ENCODE measurements around the gene APBA2. TPM values are rescaled to one million over a fixed set of nuclear protein-coding genes. Genes with fewer than 3 reads are reported as not detected.

Gene APBA2
- total RNA-seq, 1 experiment from 2014 or later, result not detected

- TF ChIP-seq CTCF (IDR thresholded peaks at IDR 0.05; ENCODE audit: insufficient read depth in 1 of 2, low read depth in 1 of 2, low read length in 1 of 2, severe bottlenecking in 1 of 2, unreplicated experiment in 1 of 2), result no peak
- Histone ChIP-seq H3K27me3 (replicated peaks; ENCODE audit: control insufficient read depth, insufficient read depth, low read length) (no peaks in the 10 kb centered on the region), H3K36me3 (ENCODE audit: control insufficient read depth, insufficient read depth, low read length) (no peaks in the 10 kb centered on the region), H3K4me3 (ENCODE audit: low read depth, low read length) (no peak overlapping the region), H3K4me1 (no peaks in the 10 kb centered on the region), H3K9me3 (no peaks in the 10 kb centered on the region)
- H3K4me1 Mint-ChIP-seq (ENCODE audit: low read depth, unreplicated experiment), result no peaks in the 10 kb centered on the region
- no peaks in the 10 kb centered on the region for H3K9me3 Mint-ChIP-seq (ENCODE audit: unreplicated experiment)
- no peaks in the 10 kb centered on the region for H3K36me3 Mint-ChIP-seq (ENCODE audit: insufficient read depth, unreplicated experiment)
- intact Hi-C loops (cut with micrococcal nuclease; ENCODE audit: unreplicated experiment), result no loop called here
- CTCF ChIA-PET, result interaction anchor here (1.2 kb wide), 1 partner anchor 26 kb away, joined by 5 read pairs; no protein-coding TSS in a partner anchor
- no TSS peak for BruUV-seq (replicated peaks)
- H3K27ac Mint-ChIP-seq (ENCODE audit: unreplicated experiment), result no peak overlapping the region
- POLR2A ChIA-PET, result no interaction called here
- peaks cover 4% of the 10 kb centered on the region for H3K27me3 Mint-ChIP-seq (ENCODE audit: insufficient read depth, unreplicated experiment)
- DNase-seq, result no peak
- H3K4me3 Mint-ChIP-seq (ENCODE audit: unreplicated experiment), result no peak overlapping the region
These were observed 243.4 kb downstream of the APBA2 start for GRCh38 chr15:29129221-29129620.

DNA sequence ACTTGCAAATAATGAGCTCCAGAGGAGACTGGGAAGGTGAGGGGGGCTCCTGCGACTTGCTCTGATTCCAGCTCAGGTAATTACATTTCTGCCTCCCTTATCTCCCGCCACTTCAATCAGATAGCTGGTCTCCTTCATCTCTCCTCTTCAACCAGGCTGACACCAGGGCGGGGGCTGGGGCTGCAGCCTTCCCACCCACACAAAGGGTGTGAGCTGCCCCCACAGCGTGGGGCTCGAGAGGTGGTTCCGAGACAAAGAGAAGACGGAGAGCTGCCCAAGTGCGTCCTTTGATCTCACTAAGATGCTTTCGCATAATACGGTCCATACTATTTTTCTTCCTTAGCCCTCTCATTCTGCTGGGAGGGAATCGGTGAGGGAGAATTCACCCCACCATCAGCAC lies 244.2 kb downstream of the APBA2 start:
- intact Hi-C loops (cut with micrococcal nuclease; ENCODE audit: unreplicated experiment), result no loop called here
- no peaks in the 10 kb centered on the region for H3K9me3 ChIP-seq
- H3K4me1 ChIP-seq, result no peaks in the 10 kb centered on the region
- BruUV-seq (replicated peaks), result no TSS peak
- Mint-ChIP-seq H3K36me3 (ENCODE audit: insufficient read depth, unreplicated experiment) (no peaks in the 10 kb centered on the region), H3K9me3 (ENCODE audit: unreplicated experiment) (no peaks in the 10 kb centered on the region), H3K4me1 (ENCODE audit: low read depth, unreplicated experiment) (no peaks in the 10 kb centered on the region), H3K27me3 (ENCODE audit: insufficient read depth, unreplicated experiment) (peaks cover 4% of the 10 kb centered on the region), H3K27ac (ENCODE audit: unreplicated experiment) (no peak overlapping the region), H3K4me3 (ENCODE audit: unreplicated experiment) (no peak overlapping the region)
- POLR2A ChIA-PET, result no interaction called here
- no peak for TF ChIP-seq CTCF (IDR thresholded peaks at IDR 0.05; ENCODE audit: insufficient read depth in 1 of 2, low read depth in 1 of 2, low read length in 1 of 2, severe bottlenecking in 1 of 2, unreplicated experiment in 1 of 2)
- CTCF ChIA-PET, result no interaction called here
- H3K36me3 ChIP-seq (ENCODE audit: control insufficient read depth, insufficient read depth, low read length), result no peaks in the 10 kb centered on the region
- no peak overlapping the region for H3K4me3 ChIP-seq (ENCODE audit: low read depth, low read length)
- no peak for DNase-seq
- H3K27me3 ChIP-seq (replicated peaks; ENCODE audit: control insufficient read depth, insufficient read depth, low read length), result no peaks in the 10 kb centered on the region

GRCh38 chr15:29130476-29130875 lies 244.7 kb downstream of the APBA2 start:
- DNase-seq, result no peak
- Histone ChIP-seq H3K27me3 (replicated peaks; ENCODE audit: control insufficient read depth, insufficient read depth, low read length) (no peaks in the 10 kb centered on the region), H3K9me3 (no peaks in the 10 kb centered on the region), H3K4me3 (ENCODE audit: low read depth, low read length) (no peak overlapping the region), H3K4me1 (no peaks in the 10 kb centered on the region), H3K36me3 (ENCODE audit: control insufficient read depth, insufficient read depth, low read length) (no peaks in the 10 kb centered on the region)
- CTCF ChIA-PET, result no interaction called here
- Mint-ChIP-seq H3K27ac (ENCODE audit: unreplicated experiment) (no peak overlapping the region), H3K9me3 (ENCODE audit: unreplicated experiment) (no peaks in the 10 kb centered on the region), H3K27me3 (ENCODE audit: insufficient read depth, unreplicated experiment) (peaks cover 4% of the 10 kb centered on the region), H3K4me1 (ENCODE audit: low read depth, unreplicated experiment) (no peaks in the 10 kb centered on the region), H3K36me3 (ENCODE audit: insufficient read depth, unreplicated experiment) (no peaks in the 10 kb centered on the region), H3K4me3 (ENCODE audit: unreplicated experiment) (no peak overlapping the region)
- TF ChIP-seq CTCF (IDR thresholded peaks at IDR 0.05; ENCODE audit: insufficient read depth in 1 of 2, low read depth in 1 of 2, low read length in 1 of 2, severe bottlenecking in 1 of 2, unreplicated experiment in 1 of 2), result no peak
- intact Hi-C loops (cut with micrococcal nuclease; ENCODE audit: unreplicated experiment), result no loop called here
- no TSS peak for BruUV-seq (replicated peaks)
- POLR2A ChIA-PET, result no interaction called here
